GM18505 (cell line): Measurements from ENCODE around the gene MRPL18.
"Not testable (repeated sequence)": the region's sequence is repeated elsewhere in the genome, so short reads cannot be mapped to it uniquely, and the experiment has no call there.

ENCODE experiments used
- ATAC-seq: cut with Tn5 transposase; IDR thresholded peaks from one replicate; pipeline ENCODE4 v1.9.1; 2021; ENCODE audit not compliant: unreplicated experiment
- POLR2A ChIP-seq: IDR thresholded peaks from 4 replicates; pipeline ENCODE4 v1.6.1; 2011; ENCODE audit warnings: borderline replicate concordance; ENCODE audit not compliant: insufficient read depth, insufficient read length; ENCODE audit errors: extremely low read depth

Gene MRPL18

GRCh38 chr6:159817951-159818739 is 27.9 kb downstream of the MRPL18 start:
- no peak for TF ChIP-seq POLR2A

GRCh38 chr6:159819098-159819497 is 28.8 kb downstream of the MRPL18 start:
- TF ChIP-seq POLR2A = no peak
- ATAC-seq = no peak

More at GRCh38 chr6:159817951-159818739, 27.9 kb downstream of the MRPL18 start:
- ATAC-seq = no peak

GRCh38 chr6:159819932-159820640 is 29.8 kb downstream of the MRPL18 start:
- no peak for TF ChIP-seq POLR2A
- ATAC-seq = no peak

- TF ChIP-seq POLR2A = no peak
- ATAC-seq = no peak
These were observed 30.9 kb downstream of the MRPL18 start for GRCh38 chr6:159821122-159821521.

- ATAC-seq = no peak
These were observed 31.5 kb downstream of the MRPL18 start for GRCh38 chr6:159821726-159822125.

GRCh38 chr6:159823953-159824352 is 33.7 kb downstream of the MRPL18 start:
- no peak for ATAC-seq
- TF ChIP-seq POLR2A = no peak

More at GRCh38 chr6:159821726-159822125, 31.5 kb downstream of the MRPL18 start:
- TF ChIP-seq POLR2A = no peak

GRCh38 chr6:159824690-159825089 is 34.4 kb downstream of the MRPL18 start:
- not testable (repeated sequence) for ATAC-seq

- no peak for ATAC-seq
These were observed 35.7 kb downstream of the MRPL18 start for GRCh38 chr6:159826004-159826403.

GRCh38 chr6:159826968-159827647 is 36.8 kb downstream of the MRPL18 start:
- TF ChIP-seq POLR2A = no peak
- ATAC-seq = no peak

More at GRCh38 chr6:159826004-159826403, 35.7 kb downstream of the MRPL18 start:
- no peak for TF ChIP-seq POLR2A

- TF ChIP-seq POLR2A = no peak
- ATAC-seq = no peak
These were observed 37.8 kb downstream of the MRPL18 start for GRCh38 chr6:159828074-159828473.

GRCh38 chr6:159829526-159829925 is 39.3 kb downstream of the MRPL18 start:
- TF ChIP-seq POLR2A = no peak
- ATAC-seq = no peak

- no peak for TF ChIP-seq POLR2A
- ATAC-seq = no peak
These were observed 40.5 kb downstream of the MRPL18 start for GRCh38 chr6:159830501-159831372.

- no peak for ATAC-seq
- no peak for TF ChIP-seq POLR2A
These were observed 41.1 kb downstream of the MRPL18 start for GRCh38 chr6:159831373-159831679.
